Body of pancreas (tissue), 4 donors: ENCODE measurements around the gene CCDC170. TPM values are rescaled to one million over a fixed set of nuclear protein-coding genes. Genes with fewer than 3 reads are reported as not detected.

ENCODE experiments used
- ATAC-seq: fragments of 150-250 bp; one replicate; pipeline ENCODE4 v1.9.1; 2016
- DNase-seq, 4 donors: peaks; one replicate each; pipeline ENCODE4 v3.0.0-alpha.2; 2019
- H3K27ac ChIP-seq, 4 donors: fragments of 200-600 bp; sonication (generic); 1 replicate in 3 of 4; 2 replicates in 1 of 4; pipeline versions ENCODE4 v1.5.1 to v1.6.1; 2016 to 2019; ENCODE audit warnings: mild to moderate bottlenecking in 1 of 4, mixed read lengths in 1 of 4, moderate library complexity in 1 of 4
- H3K27me3 ChIP-seq, 2 donors: fragments of 200-600 bp; sonication (generic); one replicate each; pipeline ENCODE4 v1.6.0; 2016; ENCODE audit warnings: mild to moderate bottlenecking in 1 of 2
- H3K36me3 ChIP-seq, 2 donors: fragments of 200-600 bp; sonication (generic); replicated peaks in 1 of 2; 2 replicates each; pipeline ENCODE4 v1.5.1; 2016; ENCODE audit warnings: low read depth in 2 of 2; ENCODE audit not compliant: insufficient read depth in 1 of 2
- H3K4me1 ChIP-seq: fragments of 200-600 bp; sonication (generic); one replicate; pipeline ENCODE4 v1.6.0; 2016
- H3K4me3 ChIP-seq, 2 donors: fragments of 200-600 bp; sonication (generic); 1 replicate in 1 of 2; 2 replicates in 1 of 2; pipeline ENCODE4 v1.5.1; 2016 to 2019
- H3K9me3 ChIP-seq, 3 donors: fragments of 200-600 bp; sonication (generic); 1 replicate in 2 of 3; 2 replicates in 1 of 3; pipeline ENCODE4 v1.5.1; 2016
- CTCF ChIP-seq, 7 experiments: fragments of 450-650 bp in 4 of 7; fragments of 200-600 bp in 3 of 7; sonication (generic) in 3 of 7; IDR thresholded peaks; one replicate each; pipeline ENCODE4 v1.5.1; 2016 to 2019; ENCODE audit warnings: antibody characterized with exemption in 7 of 7
- POLR2A ChIP-seq, 3 donors: fragments of 450-650 bp; IDR thresholded peaks; one replicate each; pipeline ENCODE4 v1.6.1; 2016; ENCODE audit warnings: antibody characterized with exemption in 3 of 3, mild to moderate bottlenecking in 2 of 3
- WGBS, 2 donors: methylation state at CpG; one replicate each; pipeline ENCODE4 v1.1.5; 2017; 5-methylcytosine and 5-hydroxymethylcytosine counted together
- intact Hi-C: fragments of 100-400 bp; cut with DNase I; formaldehyde crosslinking; loops from one replicate; pipeline ENCODE4 v1.15.1; 2023
- total RNA-seq, 2 donors: library from RNA; depleted of rRNA; stranded (reverse); fragments of >200 nt; gene quantifications; one replicate each; pipeline ENCODE4 v1.1.0, GENCODE V29; 2016

CCDC170 gene
- total RNA-seq, 2 donors from 2014 or later, result 2.1 TPM; not detected in 1

GRCh38 chr6:151534576-151534975 lies 40.8 kb downstream of the CCDC170 start:
- WGBS, 2 donors, result 94 to 95% methylated on average over 3 of the region's 3 CpGs

GRCh38 chr6:151535476-151536187 lies 41.8 kb downstream of the CCDC170 start:
- ATAC-seq, result no peak
- intact Hi-C loops, result no loop called here
- Histone ChIP-seq H3K9me3 (peaks cover 0 to 4% (median 0%) of the 10 kb centered on the region in 3 donors), H3K36me3 (no peaks in the 10 kb centered on the region), H3K4me3 (no peak overlapping the region), H3K27me3 (no peaks in the 10 kb centered on the region), H3K27ac (no peak overlapping the region), H3K4me1 (no peaks in the 10 kb centered on the region)
- TF ChIP-seq CTCF (IDR thresholded peaks at IDR 0.05), result no peak
- no peak for TF ChIP-seq POLR2A (IDR thresholded peaks at IDR 0.05)
- whole genome bisulfite sequencing, 2 donors, result 33% methylated on average over 4 of the region's 4 CpGs
- DNase-seq, result no peak

More at GRCh38 chr6:151534576-151534975, 40.8 kb downstream of the CCDC170 start:
- Histone ChIP-seq H3K36me3 (no peaks in the 10 kb centered on the region), H3K9me3 (no peaks in the 10 kb centered on the region), H3K4me3 (no peak overlapping the region), H3K27me3 (no peaks in the 10 kb centered on the region), H3K27ac (no peak overlapping the region), H3K4me1 (no peaks in the 10 kb centered on the region)
- no peak for DNase-seq
- TF ChIP-seq CTCF (IDR thresholded peaks at IDR 0.05) (no peak), POLR2A (IDR thresholded peaks at IDR 0.05) (no peak)
- ATAC-seq, result no peak
- intact Hi-C loops, result no loop called here

- Histone ChIP-seq H3K27me3 (no peaks in the 10 kb centered on the region), H3K36me3 (no peaks in the 10 kb centered on the region), H3K27ac (no peak overlapping the region), H3K4me1 (no peaks in the 10 kb centered on the region), H3K9me3 (peaks cover 0 to 4% (median 0%) of the 10 kb centered on the region in 3 donors), H3K4me3 (no peak overlapping the region)
- intact Hi-C loops, result no loop called here
- 86 to 89% methylated on average over 10 of the region's 10 CpGs for WGBS, 2 donors
- ATAC-seq, result no peak
- DNase-seq, result no peak
- TF ChIP-seq POLR2A (IDR thresholded peaks at IDR 0.05), result no peak
These were observed 42.3 kb downstream of the CCDC170 start for GRCh38 chr6:151536188-151536479.

- no peak for TF ChIP-seq POLR2A (IDR thresholded peaks at IDR 0.05)
- H3K36me3 ChIP-seq, result no peaks in the 10 kb centered on the region
- peaks cover 0 to 4% (median 0%) of the 10 kb centered on the region in 3 donors for H3K9me3 ChIP-seq
- H3K4me1 ChIP-seq, result no peaks in the 10 kb centered on the region
- ATAC-seq, result no peak
- no peaks in the 10 kb centered on the region for H3K27me3 ChIP-seq
- DNase-seq, result no peak
- H3K4me3 ChIP-seq, result no peak overlapping the region
- no peak overlapping the region for H3K27ac ChIP-seq
- intact Hi-C loops, result no loop called here
These were observed 43.7 kb downstream of the CCDC170 start for GRCh38 chr6:151537556-151537955.

DNA sequence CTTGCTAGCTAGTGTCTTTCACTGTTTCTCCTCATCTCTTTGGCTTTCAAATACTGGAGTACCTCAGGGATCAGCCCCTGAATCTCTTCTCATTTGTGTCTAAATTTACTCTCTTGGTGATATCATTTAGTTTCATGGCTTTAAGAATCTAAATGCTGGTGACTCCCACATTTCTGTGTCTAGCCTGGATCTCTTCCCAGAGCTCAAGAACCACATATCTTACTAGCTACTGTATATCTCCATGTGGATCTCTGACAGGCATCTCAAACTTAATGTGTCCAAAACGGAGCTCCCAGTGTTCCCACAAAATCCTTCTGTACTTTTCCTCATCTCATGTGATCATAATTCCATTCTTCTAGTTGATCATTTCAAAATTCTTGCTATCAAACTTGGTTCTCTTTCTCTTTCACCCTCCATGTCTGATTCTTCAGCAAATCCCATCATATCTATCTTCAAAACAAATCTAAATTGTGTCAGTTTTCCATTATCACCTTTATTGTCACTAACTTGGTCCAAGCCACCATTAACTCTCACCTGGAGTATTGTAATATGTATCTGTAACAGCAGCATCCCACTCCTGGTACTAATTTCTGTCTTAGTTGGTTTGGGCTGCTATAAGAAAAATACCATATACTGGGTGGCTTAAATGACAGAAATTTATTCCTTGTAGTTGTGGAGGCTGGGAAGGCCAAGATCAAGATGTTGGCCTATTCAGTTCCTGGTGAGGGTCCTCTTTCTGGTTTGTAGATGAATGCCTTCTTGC lies 45.9 kb downstream of the CCDC170 start:
- peaks cover 0 to 4% (median 0%) of the 10 kb centered on the region in 3 donors for H3K9me3 ChIP-seq
- H3K36me3 ChIP-seq, result no peaks in the 10 kb centered on the region
- H3K27me3 ChIP-seq, result no peaks in the 10 kb centered on the region
- intact Hi-C loops, result no loop called here
- DNase-seq (no peak), ATAC-seq (no peak)
- H3K4me3 ChIP-seq, result no peak overlapping the region
- H3K27ac ChIP-seq, result no peak overlapping the region
- no peak for TF ChIP-seq POLR2A (IDR thresholded peaks at IDR 0.05)
- TF ChIP-seq CTCF (IDR thresholded peaks at IDR 0.05), result no peak
- H3K4me1 ChIP-seq, result no peaks in the 10 kb centered on the region
- WGBS, 2 donors, result 19 to 22% methylated on average over 1 of the region's 1 CpG
